Measurements from ENCODE around the gene COG5.

Gene COG5

DNA sequence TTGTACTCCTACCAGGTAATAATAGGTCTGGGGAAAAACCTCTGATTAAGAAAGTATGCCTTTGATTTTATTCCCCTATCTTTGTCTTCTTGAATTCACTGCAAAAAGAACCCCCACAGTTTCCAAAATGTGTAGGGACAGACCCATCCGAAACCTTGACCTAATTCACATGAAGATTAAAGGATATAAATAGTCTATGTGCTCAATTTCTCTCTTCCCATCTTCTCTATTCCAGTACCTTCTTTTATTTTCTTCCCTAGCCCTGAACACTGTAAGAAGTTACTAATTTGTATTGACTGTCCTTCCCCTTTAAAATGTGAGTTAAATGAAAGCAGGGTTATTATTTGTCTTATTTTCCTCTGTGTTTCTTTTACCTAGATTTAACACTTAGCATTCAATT is 259.7 kb downstream of the COG5 start:
- H3K36me3 ChIP-seq (ENCODE audit: control insufficient read depth, insufficient read depth, low read length): no peaks in the 10 kb centered on the region
- no peaks in the 10 kb centered on the region for H3K4me1 ChIP-seq
- H3K27me3 ChIP-seq (ENCODE audit: control insufficient read depth, insufficient read depth, low read length): no peaks in the 10 kb centered on the region
- no peak overlapping the region for H3K27ac ChIP-seq
- TF ChIP-seq, protein P1, sequence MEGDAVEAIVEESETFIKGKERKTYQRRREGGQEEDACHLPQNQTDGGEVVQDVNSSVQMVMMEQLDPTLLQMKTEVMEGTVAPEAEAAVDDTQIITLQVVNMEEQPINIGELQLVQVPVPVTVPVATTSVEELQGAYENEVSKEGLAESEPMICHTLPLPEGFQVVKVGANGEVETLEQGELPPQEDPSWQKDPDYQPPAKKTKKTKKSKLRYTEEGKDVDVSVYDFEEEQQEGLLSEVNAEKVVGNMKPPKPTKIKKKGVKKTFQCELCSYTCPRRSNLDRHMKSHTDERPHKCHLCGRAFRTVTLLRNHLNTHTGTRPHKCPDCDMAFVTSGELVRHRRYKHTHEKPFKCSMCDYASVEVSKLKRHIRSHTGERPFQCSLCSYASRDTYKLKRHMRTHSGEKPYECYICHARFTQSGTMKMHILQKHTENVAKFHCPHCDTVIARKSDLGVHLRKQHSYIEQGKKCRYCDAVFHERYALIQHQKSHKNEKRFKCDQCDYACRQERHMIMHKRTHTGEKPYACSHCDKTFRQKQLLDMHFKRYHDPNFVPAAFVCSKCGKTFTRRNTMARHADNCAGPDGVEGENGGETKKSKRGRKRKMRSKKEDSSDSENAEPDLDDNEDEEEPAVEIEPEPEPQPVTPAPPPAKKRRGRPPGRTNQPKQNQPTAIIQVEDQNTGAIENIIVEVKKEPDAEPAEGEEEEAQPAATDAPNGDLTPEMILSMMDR (IDR thresholded peaks at IDR 0.05): no peak
- no peak overlapping the region for H3K4me3 ChIP-seq (ENCODE audit: low read depth, low read length)
- no peaks in the 10 kb centered on the region for H3K9me3 ChIP-seq (ENCODE audit: control insufficient read depth, low read length)
- no peaks in the 10 kb centered on the region for H3K79me2 ChIP-seq
- no peak overlapping the region for H3K4me2 ChIP-seq (ENCODE audit: low read length)
- H3K9ac ChIP-seq: no peak overlapping the region
- no peak overlapping the region for H2AFZ ChIP-seq

DNA sequence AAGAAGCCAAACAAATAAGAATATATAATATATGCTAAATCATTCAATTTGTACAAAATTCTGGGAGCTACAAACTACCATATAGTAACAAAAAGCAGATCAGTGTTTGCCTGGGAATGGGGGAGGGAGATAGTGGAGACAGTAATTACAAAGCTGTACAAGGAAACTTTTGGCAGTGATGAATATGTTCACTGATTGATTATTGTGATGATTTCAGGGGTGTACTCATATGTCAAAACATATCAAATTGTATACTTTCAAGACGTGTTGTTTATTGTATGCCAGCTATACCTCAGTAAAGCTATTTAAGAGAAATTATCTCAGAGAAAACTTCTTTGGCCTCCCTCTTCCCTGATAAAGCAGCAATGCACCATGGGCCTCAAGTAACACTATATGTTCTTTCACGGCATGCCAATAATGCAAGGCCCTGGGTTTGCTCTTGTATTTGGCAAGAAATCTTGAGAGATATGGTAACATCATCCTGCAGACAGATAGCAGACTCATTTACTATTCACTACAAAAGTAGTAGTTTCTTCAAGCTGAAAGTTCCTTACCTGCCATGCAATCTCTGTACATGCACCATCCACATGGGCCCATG is 261.4 kb downstream of the COG5 start:
- Histone ChIP-seq H3K9ac (no peak overlapping the region), H3K9me3 (ENCODE audit: control insufficient read depth, low read length) (no peaks in the 10 kb centered on the region), H2AFZ (no peak overlapping the region), H3K79me2 (no peaks in the 10 kb centered on the region), H3K4me3 (ENCODE audit: low read depth, low read length) (no peak overlapping the region), H3K4me1 (no peaks in the 10 kb centered on the region), H3K27ac (no peak overlapping the region), H3K4me2 (ENCODE audit: low read length) (no peak overlapping the region), H3K36me3 (ENCODE audit: control insufficient read depth, insufficient read depth, low read length) (no peaks in the 10 kb centered on the region), H3K27me3 (ENCODE audit: control insufficient read depth, insufficient read depth, low read length) (no peaks in the 10 kb centered on the region)
- TF ChIP-seq, protein P1 (IDR thresholded peaks at IDR 0.05): no peak

DNA sequence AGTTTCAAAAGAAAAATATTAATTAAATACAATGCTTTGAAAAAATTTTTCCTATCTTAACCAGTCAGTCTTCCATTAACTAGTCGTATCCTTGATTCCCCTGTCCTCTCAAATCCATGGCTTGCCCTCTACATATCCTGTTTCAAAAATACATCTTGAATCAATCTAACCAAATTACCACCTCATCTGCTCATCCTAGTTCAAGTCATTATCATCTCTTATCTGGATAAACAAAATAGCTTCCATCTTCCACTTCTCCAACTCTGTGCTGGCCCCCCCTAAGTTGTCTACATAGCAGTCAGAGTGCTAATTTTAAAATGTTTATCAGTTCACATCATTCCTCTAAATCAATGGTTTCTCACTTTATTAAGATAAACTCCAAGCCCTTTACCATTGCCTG is 269.5 kb downstream of the COG5 start:
- Histone ChIP-seq H3K4me3 (ENCODE audit: low read depth, low read length) (no peak overlapping the region), H3K27ac (no peak overlapping the region), H3K9me3 (ENCODE audit: control insufficient read depth, low read length) (no peaks in the 10 kb centered on the region), H3K27me3 (ENCODE audit: control insufficient read depth, insufficient read depth, low read length) (no peaks in the 10 kb centered on the region), H3K79me2 (no peaks in the 10 kb centered on the region), H3K4me2 (ENCODE audit: low read length) (no peak overlapping the region), H3K4me1 (no peaks in the 10 kb centered on the region), H3K36me3 (ENCODE audit: control insufficient read depth, insufficient read depth, low read length) (no peaks in the 10 kb centered on the region), H2AFZ (no peak overlapping the region), H3K9ac (no peak overlapping the region)
- TF ChIP-seq, protein P1 (IDR thresholded peaks at IDR 0.05): no peak

DNA sequence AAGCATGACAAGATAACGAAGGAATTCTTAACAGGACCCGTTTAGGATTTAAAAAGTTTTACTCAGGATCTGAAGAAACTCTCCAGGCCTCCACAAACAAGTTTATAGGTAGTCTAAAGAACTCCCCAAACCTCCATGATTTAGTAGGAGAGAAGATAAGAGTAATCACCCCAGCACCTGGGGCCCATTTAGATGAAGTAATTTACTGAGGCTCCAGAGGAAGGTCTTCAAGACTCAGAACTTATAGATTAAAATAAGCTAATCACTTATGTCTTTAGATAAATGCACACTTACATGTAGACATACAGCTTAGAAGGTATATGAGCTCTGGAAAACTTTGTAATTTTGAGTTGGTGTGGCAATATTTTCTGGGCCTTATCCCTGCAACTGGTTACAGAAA is 271.1 kb downstream of the COG5 start:
- no peaks in the 10 kb centered on the region for H3K36me3 ChIP-seq (ENCODE audit: control insufficient read depth, insufficient read depth, low read length)
- no peak overlapping the region for H3K4me3 ChIP-seq (ENCODE audit: low read depth, low read length)
- H3K9ac ChIP-seq: no peak overlapping the region
- no peaks in the 10 kb centered on the region for H3K27me3 ChIP-seq (ENCODE audit: control insufficient read depth, insufficient read depth, low read length)
- no peak overlapping the region for H2AFZ ChIP-seq
- H3K27ac ChIP-seq: no peak overlapping the region
- H3K79me2 ChIP-seq: no peaks in the 10 kb centered on the region
- no peaks in the 10 kb centered on the region for H3K4me1 ChIP-seq
- TF ChIP-seq, protein P1 (IDR thresholded peaks at IDR 0.05): no peak
- no peaks in the 10 kb centered on the region for H3K9me3 ChIP-seq (ENCODE audit: control insufficient read depth, low read length)
- no peak overlapping the region for H3K4me2 ChIP-seq (ENCODE audit: low read length)

DNA sequence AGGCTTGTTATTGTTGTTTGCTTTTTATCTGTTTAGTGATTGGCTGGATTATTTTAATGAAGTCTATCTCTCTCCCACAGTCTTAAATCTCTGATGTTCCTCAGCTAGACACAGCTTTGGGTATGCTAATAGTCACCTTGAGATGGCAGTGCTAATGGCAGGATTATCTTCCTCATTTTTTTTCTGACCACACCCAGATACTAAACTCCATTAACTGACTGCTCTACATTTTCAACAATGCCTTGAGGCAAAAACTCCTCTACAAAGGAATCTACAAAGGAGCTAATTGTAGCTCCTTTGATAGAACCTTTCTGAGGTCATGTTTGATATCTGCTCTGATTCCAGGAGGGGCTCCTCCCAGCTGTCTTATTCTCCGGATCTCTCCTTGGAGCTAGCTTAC is 272.3 kb downstream of the COG5 start:
- Histone ChIP-seq H3K9me3 (ENCODE audit: control insufficient read depth, low read length) (no peaks in the 10 kb centered on the region), H3K4me2 (ENCODE audit: low read length) (no peak overlapping the region), H3K27me3 (ENCODE audit: control insufficient read depth, insufficient read depth, low read length) (no peaks in the 10 kb centered on the region), H3K27ac (no peak overlapping the region), H3K4me1 (no peaks in the 10 kb centered on the region), H3K79me2 (no peaks in the 10 kb centered on the region), H2AFZ (no peak overlapping the region), H3K4me3 (ENCODE audit: low read depth, low read length) (no peak overlapping the region), H3K36me3 (ENCODE audit: control insufficient read depth, insufficient read depth, low read length) (no peaks in the 10 kb centered on the region), H3K9ac (no peak overlapping the region)
- TF ChIP-seq, protein P1 (IDR thresholded peaks at IDR 0.05): no peak

All from parathyroid adenoma (tissue), 2 donors.